ENCODE data around the gene IMPDH1.

IMPDH1 gene

DNA sequence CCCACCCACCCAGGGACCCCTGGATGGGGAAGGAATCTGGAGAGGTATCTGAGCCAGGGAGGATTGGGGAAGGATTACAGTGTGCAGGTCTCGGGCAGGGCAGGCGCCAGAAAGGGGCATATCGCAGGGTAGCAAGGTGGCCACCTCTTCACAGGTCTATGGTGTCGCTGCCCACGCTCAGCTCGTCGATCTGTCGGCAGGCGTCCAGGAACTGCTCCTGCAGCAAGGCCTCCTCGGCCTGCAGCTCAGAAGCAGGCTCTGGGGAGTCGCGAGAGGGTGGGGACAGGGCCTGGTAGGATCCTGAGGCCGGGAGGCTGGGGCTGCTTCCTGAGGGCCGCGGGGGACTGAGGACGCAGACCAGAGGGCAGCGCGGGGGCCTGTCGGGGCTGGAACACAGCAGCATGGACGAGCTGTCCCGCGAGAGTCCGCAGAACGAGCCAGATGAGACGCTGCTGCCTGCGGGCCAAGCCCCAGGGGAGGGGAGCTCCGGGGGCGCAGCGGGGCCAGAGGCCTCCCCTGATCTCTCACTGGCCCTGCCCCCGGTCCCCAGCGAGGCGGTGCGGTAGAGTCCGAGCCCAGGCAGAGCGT is 59.0 kb downstream of the IMPDH1 start:
- no peak overlapping the region for H3K4me3 ChIP-seq (ENCODE audit: low read depth, low read length)
- TF ChIP-seq CTCF (IDR thresholded peaks at IDR 0.05; ENCODE audit: control insufficient read depth, extremely low read depth, insufficient read depth): no peak
- no peak for DNase-seq (ENCODE audit: low read depth)

DNA sequence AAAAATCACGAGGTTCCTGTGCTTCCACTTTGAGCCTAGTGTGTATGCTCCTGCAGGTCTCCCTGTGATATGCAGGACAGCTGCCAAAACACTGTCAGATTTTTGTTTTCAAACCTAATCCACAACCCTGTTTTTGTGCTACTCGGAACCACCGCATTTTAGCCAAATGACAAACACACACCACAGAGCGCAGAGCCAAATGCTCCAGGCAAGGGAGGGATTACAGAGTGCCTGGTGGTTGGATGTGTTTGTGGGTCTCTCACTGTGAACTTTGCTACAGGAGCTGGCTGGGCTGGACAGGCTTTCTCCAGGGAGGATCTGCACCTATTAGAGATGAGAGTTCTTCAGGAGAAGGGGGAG is 60.3 kb downstream of the IMPDH1 start:
- no peak for TF ChIP-seq CTCF (IDR thresholded peaks at IDR 0.05; ENCODE audit: control insufficient read depth, extremely low read depth, insufficient read depth)
- no peak overlapping the region for H3K4me3 ChIP-seq (ENCODE audit: low read depth, low read length)
- no peak for DNase-seq (ENCODE audit: low read depth)

GRCh38 chr7:128347647-128348097 is 62.1 kb downstream of the IMPDH1 start:
- peak; percentile 8 for DNase-seq (ENCODE audit: low read depth)
- peak; percentile 88 for TF ChIP-seq CTCF (IDR thresholded peaks at IDR 0.05; ENCODE audit: control insufficient read depth, extremely low read depth, insufficient read depth)
- no peak overlapping the region for H3K4me3 ChIP-seq (ENCODE audit: low read depth, low read length)

DNA sequence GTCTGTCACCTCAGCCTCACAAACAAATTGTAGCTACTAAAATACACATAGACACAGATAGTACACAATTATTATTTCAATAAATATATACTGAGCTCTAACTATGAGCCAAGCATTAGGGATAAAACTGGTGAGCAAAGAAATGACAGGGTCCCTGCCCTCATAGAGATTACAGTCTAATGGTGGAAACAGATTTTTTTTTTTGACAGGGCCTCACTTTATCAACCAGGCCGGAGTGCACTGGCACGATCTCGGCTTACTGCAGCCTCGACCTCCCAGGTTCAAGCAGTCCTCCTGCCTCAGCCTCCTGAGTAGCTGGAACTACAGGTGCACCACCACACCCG is 65.4 kb downstream of the IMPDH1 start:
- DNase-seq (ENCODE audit: low read depth): no peak
- no peak for TF ChIP-seq CTCF (IDR thresholded peaks at IDR 0.05; ENCODE audit: control insufficient read depth, extremely low read depth, insufficient read depth)
- H3K4me3 ChIP-seq (ENCODE audit: low read depth, low read length): no peak overlapping the region

DNA sequence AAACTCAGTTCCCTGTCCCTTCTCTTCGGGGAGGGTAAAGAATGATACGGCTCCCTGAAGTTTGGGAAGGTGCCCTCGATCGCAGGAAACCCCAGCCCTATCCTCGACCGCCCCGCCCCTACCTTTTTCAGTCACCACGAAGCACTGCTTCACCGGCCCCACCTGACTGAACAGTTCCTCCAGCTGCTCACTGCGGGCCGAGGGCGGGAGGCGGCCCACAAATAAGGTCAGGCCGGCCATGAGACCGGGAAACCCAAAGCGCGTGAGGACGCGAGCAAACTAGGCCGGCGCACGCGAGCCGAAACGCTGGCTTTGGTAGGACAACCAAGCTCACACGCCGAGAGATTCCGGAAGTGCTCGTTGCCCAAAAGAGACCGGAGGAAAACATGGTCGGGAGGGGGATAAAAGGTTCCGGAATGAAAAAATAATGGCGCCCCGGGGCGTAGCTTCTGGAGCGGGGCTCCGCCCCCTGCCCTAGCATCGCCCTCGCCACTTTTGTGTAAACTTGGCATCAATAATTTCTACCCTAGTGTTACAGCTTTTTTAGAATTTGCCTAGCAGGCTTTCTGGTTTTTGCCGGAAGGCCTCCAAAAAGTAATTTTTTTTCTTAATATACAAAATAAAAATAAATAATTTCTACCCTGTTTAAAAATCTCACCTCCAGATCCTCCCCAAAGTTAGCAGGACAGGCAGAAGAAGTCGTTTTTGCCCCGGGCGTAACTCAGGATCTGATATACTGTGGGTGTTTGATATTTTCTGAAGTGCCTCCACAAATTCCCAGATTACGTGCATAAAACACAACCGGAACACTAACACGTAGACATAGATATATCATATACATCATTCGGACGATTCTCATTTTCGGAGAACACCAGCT is 66.0 kb downstream of the IMPDH1 start, which contains the start of gene RBM28:
RBM28 (minus strand) TSS at position 355 of the 877 bp plus-strand sequence; CDS start at position 240, 115 bp downstream.
- peak; percentile 86 for DNase-seq (ENCODE audit: low read depth)
- H3K4me3 ChIP-seq (ENCODE audit: low read depth, low read length): peak within 1 kb of the TSS; percentile 92
- TF ChIP-seq CTCF (IDR thresholded peaks at IDR 0.05; ENCODE audit: control insufficient read depth, extremely low read depth, insufficient read depth): no peak
